GM23248 (cell line): Measurements from ENCODE around the gene SHC2. TPM values are rescaled to one million over a fixed set of nuclear protein-coding genes. Genes with fewer than 3 reads are reported as not detected.

ENCODE experiments used
- DNase-seq: peaks from one replicate; pipeline ENCODE4 v3.0.0-alpha.2; 2015
- H2AFZ ChIP-seq: fragments of 200-600 bp; sonication (generic); 2 replicates; pipeline ENCODE4 v1.6.1; 2016; ENCODE audit warnings: antibody characterized with exemption
- H3F3A ChIP-seq: fragments of 200-600 bp; sonication (generic); 2 replicates; pipeline ENCODE4 v1.6.1; 2016; ENCODE audit warnings: mild to moderate bottlenecking, antibody characterized with exemption, mixed run types; ENCODE audit not compliant: insufficient read depth
- H3K27ac ChIP-seq: fragments of 200-600 bp; sonication (generic); 2 replicates; pipeline ENCODE4 v1.5.1; 2016; ENCODE audit warnings: mild to moderate bottlenecking
- H3K27me3 ChIP-seq: fragments of 200-600 bp; sonication (generic); replicated peaks from 2 replicates; pipeline ENCODE4 v1.6.1; 2016; ENCODE audit warnings: mild to moderate bottlenecking; ENCODE audit not compliant: insufficient read depth
- H3K36me3 ChIP-seq: fragments of 200-600 bp; sonication (generic); 2 replicates; pipeline ENCODE4 v1.6.1; 2016; ENCODE audit warnings: low read depth, mild to moderate bottlenecking
- H3K4me1 ChIP-seq: fragments of 200-600 bp; sonication (generic); 2 replicates; pipeline ENCODE4 v1.6.1; 2016; ENCODE audit warnings: mild to moderate bottlenecking; ENCODE audit not compliant: insufficient read depth
- H3K4me2 ChIP-seq: fragments of 200-600 bp; sonication (generic); one replicate; pipeline ENCODE4 v1.6.1; 2016; ENCODE audit warnings: mild to moderate bottlenecking; ENCODE audit not compliant: unreplicated experiment
- H3K4me3 ChIP-seq: fragments of 200-600 bp; sonication (generic); 2 replicates; pipeline ENCODE4 v1.5.1; 2016; ENCODE audit warnings: mild to moderate bottlenecking
- H3K79me2 ChIP-seq: fragments of 200-600 bp; sonication (generic); 2 replicates; pipeline ENCODE4 v1.6.1; 2016; ENCODE audit warnings: mild to moderate bottlenecking; ENCODE audit not compliant: insufficient read depth
- H3K9ac ChIP-seq: fragments of 200-600 bp; sonication (generic); 2 replicates; pipeline ENCODE4 v1.6.1; 2016; ENCODE audit warnings: mild to moderate bottlenecking
- H3K9me2 ChIP-seq: fragments of 200-600 bp; sonication (generic); 2 replicates; pipeline ENCODE4 v1.6.1; 2016; ENCODE audit warnings: mixed run types, mild to moderate bottlenecking, moderate library complexity; ENCODE audit not compliant: insufficient read depth
- H3K9me3 ChIP-seq: fragments of 200-600 bp; sonication (generic); one replicate; pipeline ENCODE4 v1.6.1; 2017; ENCODE audit warnings: low read depth
- H4K20me1 ChIP-seq: fragments of 200-600 bp; sonication (generic); 2 replicates; pipeline ENCODE4 v1.6.0; 2016; ENCODE audit not compliant: insufficient read depth
- EZH2 ChIP-seq: fragments of 200-600 bp; sonication (generic); IDR thresholded peaks from 2 replicates; pipeline ENCODE4 v1.6.1; 2018; ENCODE audit warnings: antibody characterized with exemption, mild to moderate bottlenecking; ENCODE audit not compliant: insufficient read depth, poor library complexity, severe bottlenecking
- EZH2phosphoT487 ChIP-seq: fragments of 200-600 bp; sonication (generic); IDR thresholded peaks from 2 replicates; pipeline ENCODE4 v1.6.1; 2018; ENCODE audit warnings: antibody characterized with exemption, moderate library complexity, mild to moderate bottlenecking, low read depth; ENCODE audit not compliant: insufficient read depth
- WGBS, 2 experiments: methylation state at CpG; one replicate each; pipeline ENCODE4 v1.1.6; 2015 to 2017; ENCODE audit warnings: low lambda C conversion rate in 2 of 2, low coverage in 1 of 2; ENCODE audit errors: missing lambda C conversion rate in 2 of 2; 5-methylcytosine and 5-hydroxymethylcytosine counted together
- in situ Hi-C: fragments of 300-500 bp; cut with MboI; formaldehyde crosslinking; loops from 2 replicates; pipeline ENCODE4 v1.15.0; 2020
- polyA plus RNA-seq: library from polyadenylated mRNA; unstranded; fragments of >200 nt; fragmentation: Nextera tagmentation; extraction: Ambion mirVana; gene quantifications from 2 replicates; pipeline ENCODE4 v1.2.1, GENCODE V29; 2016
- total RNA-seq: library from RNA; depleted of rRNA; stranded (reverse); fragments of >200 nt; shearing (Covaris generic); gene quantifications from 2 replicates; pipeline ENCODE4 v1.2.3, GENCODE V29; 2014

The SHC2 gene
- total and polyA plus RNA-seq, 2 experiments from 2014 or later: not detected

- H3K9me2 ChIP-seq: no peaks in the 10 kb centered on the region
- WGBS, 2 experiments: 84 to 88% methylated on average over 18 to 24 of the region's 24 CpGs
- no peak overlapping the region for H3K9ac ChIP-seq
- TF ChIP-seq EZH2: no peak
- no peak for TF ChIP-seq EZH2phosphoT487
- H2AFZ ChIP-seq: no peak overlapping the region
- H3K4me1 ChIP-seq: no peaks in the 10 kb centered on the region
- H3K79me2 ChIP-seq: no peaks in the 10 kb centered on the region
- H3F3A ChIP-seq: 0 out of 2 replicates have a peak, but pooled peaks cover 6% of the 10 kb centered on the region
- no peaks in the 10 kb centered on the region for H4K20me1 ChIP-seq
- H3K4me3 ChIP-seq: no peak overlapping the region
- no peak overlapping the region for H3K27ac ChIP-seq
- no peak overlapping the region for H3K4me2 ChIP-seq
- H3K36me3 ChIP-seq: no peaks in the 10 kb centered on the region
- no peaks in the 10 kb centered on the region for H3K27me3 ChIP-seq
- no peaks in the 10 kb centered on the region for H3K9me3 ChIP-seq
- no peak for DNase-seq
- in situ Hi-C loops: no loop called here
Measured at GRCh38 chr19:447064-447426, 13.8 kb downstream of the SHC2 start.

- TF ChIP-seq EZH2phosphoT487 (no peak), EZH2 (no peak)
- H3K4me3 ChIP-seq: no peak overlapping the region
- no peaks in the 10 kb centered on the region for H3K36me3 ChIP-seq
- no peaks in the 10 kb centered on the region for H4K20me1 ChIP-seq
- no peaks in the 10 kb centered on the region for H3K9me3 ChIP-seq
- no peaks in the 10 kb centered on the region for H3K9me2 ChIP-seq
- no peaks in the 10 kb centered on the region for H3K79me2 ChIP-seq
- H3K27ac ChIP-seq: no peak overlapping the region
- no peak overlapping the region for H2AFZ ChIP-seq
- H3F3A ChIP-seq: no peaks in the 10 kb centered on the region
- no peak overlapping the region for H3K4me2 ChIP-seq
- DNase-seq: no peak
- H3K4me1 ChIP-seq: no peaks in the 10 kb centered on the region
- 87% methylated on average over 24 to 26 of the region's 26 CpGs for WGBS, 2 experiments
- H3K27me3 ChIP-seq: no peaks in the 10 kb centered on the region
- H3K9ac ChIP-seq: no peak overlapping the region
- in situ Hi-C loops: no loop called here
Measured at GRCh38 chr19:444677-445210, 16.1 kb downstream of the SHC2 start.

- no peaks in the 10 kb centered on the region for H3K4me1 ChIP-seq
- no peaks in the 10 kb centered on the region for H3K9me3 ChIP-seq
- no peak overlapping the region for H3K4me2 ChIP-seq
- H3K27ac ChIP-seq: no peak overlapping the region
- H4K20me1 ChIP-seq: no peaks in the 10 kb centered on the region
- no peak overlapping the region for H3K9ac ChIP-seq
- no peaks in the 10 kb centered on the region for H3F3A ChIP-seq
- in situ Hi-C loops: no loop called here
- no peak overlapping the region for H2AFZ ChIP-seq
- H3K9me2 ChIP-seq: no peaks in the 10 kb centered on the region
- DNase-seq: no peak
- no peaks in the 10 kb centered on the region for H3K36me3 ChIP-seq
- no peak overlapping the region for H3K4me3 ChIP-seq
- 59% methylated on average over 2 of the region's 2 CpGs; no CpG with 5 or more reads in 1 of the 2 experiments for WGBS, 2 experiments
- H3K79me2 ChIP-seq: no peaks in the 10 kb centered on the region
- TF ChIP-seq EZH2 (no peak), EZH2phosphoT487 (no peak)
- H3K27me3 ChIP-seq: no peaks in the 10 kb centered on the region
Measured at GRCh38 chr19:443005-443404, 17.8 kb downstream of the SHC2 start.

GRCh38 chr19:442085-442484, 18.7 kb downstream of the SHC2 start:
- Histone ChIP-seq H2AFZ (no peak overlapping the region), H3K4me3 (no peak overlapping the region), H4K20me1 (no peaks in the 10 kb centered on the region), H3K79me2 (no peaks in the 10 kb centered on the region), H3K27ac (no peak overlapping the region), H3K9ac (no peak overlapping the region), H3K9me2 (no peaks in the 10 kb centered on the region), H3K36me3 (no peaks in the 10 kb centered on the region), H3K4me1 (no peaks in the 10 kb centered on the region), H3K9me3 (no peaks in the 10 kb centered on the region), H3K27me3 (no peaks in the 10 kb centered on the region), H3F3A (no peaks in the 10 kb centered on the region), H3K4me2 (no peak overlapping the region)
- DNase-seq: no peak
- no peak for TF ChIP-seq EZH2
- TF ChIP-seq EZH2phosphoT487: no peak
- 61 to 95% methylated on average over 1 to 2 of the region's 2 CpGs for WGBS, 2 experiments
- in situ Hi-C loops: no loop called here

GRCh38 chr19:441213-441836, 19.5 kb downstream of the SHC2 start:
- no peak overlapping the region for H2AFZ ChIP-seq
- H4K20me1 ChIP-seq: no peaks in the 10 kb centered on the region
- TF ChIP-seq EZH2phosphoT487: no peak
- no peak for TF ChIP-seq EZH2
- no peaks in the 10 kb centered on the region for H3K27me3 ChIP-seq
- no peaks in the 10 kb centered on the region for H3K4me1 ChIP-seq
- H3K4me2 ChIP-seq: no peak overlapping the region
- H3K27ac ChIP-seq: no peak overlapping the region
- in situ Hi-C loops: no loop called here
- no peaks in the 10 kb centered on the region for H3F3A ChIP-seq
- no peak overlapping the region for H3K4me3 ChIP-seq
- no peaks in the 10 kb centered on the region for H3K9me3 ChIP-seq
- H3K36me3 ChIP-seq: no peaks in the 10 kb centered on the region
- no peak for DNase-seq
- WGBS, 2 experiments: 44 to 49% methylated on average over 23 of the region's 23 CpGs
- H3K9me2 ChIP-seq: no peaks in the 10 kb centered on the region
- no peaks in the 10 kb centered on the region for H3K79me2 ChIP-seq
- H3K9ac ChIP-seq: no peak overlapping the region
